WTC11 (cell line): Measurements from ENCODE around the gene ADPRS. TPM values are rescaled to one million over a fixed set of nuclear protein-coding genes. Genes with fewer than 3 reads are reported as not detected.

ENCODE experiments used
- ATAC-seq: fragments of 200-7000 bp; cut with Tn5 transposase; 2 replicates; pipeline ENCODE4 v1.10.0; 2021; ENCODE audit warnings: mild to moderate bottlenecking, moderate library complexity
- CTCF ChIA-PET: fragments of 300-600 bp; sonication (Branson Sonifier 250); formaldehyde crosslinking; loops from one replicate; lab custom pipeline; 2021; ENCODE audit warnings: antibody characterized with exemption; lab: Charles Lee
- POLR2A ChIA-PET: fragments of 350-600 bp; sonication (Branson Sonifier 250); formaldehyde crosslinking; loops from one replicate; lab custom pipeline; 2021; ENCODE audit warnings: antibody characterized with exemption; lab: Charles Lee
- DNase-seq: peaks from one replicate; pipeline ENCODE4 v3.0.0; 2021; ENCODE audit warnings: low spot score
- H3K27ac Mint-ChIP-seq: 2 replicates; pipeline ENCODE4 v1.8.0; 2021; ENCODE audit warnings: mixed read lengths
- H3K27me3 Mint-ChIP-seq: 2 replicates; pipeline ENCODE4 v1.8.0; 2021; ENCODE audit warnings: low read depth, mild to moderate bottlenecking, moderate library complexity, mixed read lengths
- H3K36me3 Mint-ChIP-seq: 2 replicates; pipeline ENCODE4 v1.8.0; 2021; ENCODE audit warnings: mixed read lengths
- H3K4me1 Mint-ChIP-seq: 2 replicates; pipeline ENCODE4 v1.8.0; 2022; ENCODE audit warnings: mixed read lengths
- H3K4me3 Mint-ChIP-seq: 2 replicates; pipeline ENCODE4 v1.8.0; 2021; ENCODE audit warnings: mild to moderate bottlenecking, moderate library complexity, mixed read lengths
- H3K9me3 Mint-ChIP-seq: 2 replicates; pipeline ENCODE4 v1.8.0; 2021; ENCODE audit warnings: mixed read lengths
- ATF1 ChIP-seq: sonication (generic); formaldehyde crosslinking; IDR thresholded peaks from 2 replicates; pipeline ENCODE4 v1.8.1; 2023; ENCODE audit warnings: mild to moderate bottlenecking, moderate library complexity, missing genetic modification reagents
- ELF4 ChIP-seq: sonication (generic); formaldehyde crosslinking; IDR thresholded peaks from 2 replicates; pipeline ENCODE4 v1.8.1; 2022; ENCODE audit warnings: low read depth, mild to moderate bottlenecking, moderate library complexity, missing genetic modification reagents
- GABPB1 ChIP-seq: sonication (generic); formaldehyde crosslinking; IDR thresholded peaks from 2 replicates; pipeline ENCODE4 v1.8.1; 2023; ENCODE audit warnings: mild to moderate bottlenecking, missing genetic modification reagents
- GRHL2 ChIP-seq: fragments of 250-450 bp; sonication (Bioruptor Pico); IDR thresholded peaks from 2 replicates; pipeline ENCODE4 v1.8.0; 2022; ENCODE audit warnings: mild to moderate bottlenecking, moderate library complexity; ENCODE audit not compliant: insufficient replicate concordance, severe bottlenecking
- IRF2 ChIP-seq: sonication (generic); formaldehyde crosslinking; IDR thresholded peaks from 2 replicates; pipeline ENCODE4 v1.8.0; 2022; ENCODE audit warnings: low read depth, missing genetic modification reagents, borderline replicate concordance
- JUN ChIP-seq: sonication (generic); formaldehyde crosslinking; IDR thresholded peaks from 2 replicates; pipeline ENCODE4 v1.8.0; 2023; ENCODE audit warnings: mild to moderate bottlenecking, missing genetic modification reagents
- KAT7 ChIP-seq: sonication (generic); formaldehyde crosslinking; IDR thresholded peaks from 2 replicates; pipeline ENCODE4 v1.8.1; 2023; ENCODE audit warnings: missing genetic modification reagents, mild to moderate bottlenecking, borderline replicate concordance
- NFATC4 ChIP-seq: fragments of 250-450 bp; sonication (Bioruptor Pico); IDR thresholded peaks from 2 replicates; pipeline ENCODE4 v1.9.0; 2021; ENCODE audit warnings: mild to moderate bottlenecking
- NFE2L1 ChIP-seq: sonication (generic); formaldehyde crosslinking; IDR thresholded peaks from 2 replicates; pipeline ENCODE4 v1.8.1; 2023; ENCODE audit warnings: missing genetic modification reagents
- NFYB ChIP-seq: sonication (generic); formaldehyde crosslinking; conservative IDR thresholded peaks from 2 replicates; pipeline ENCODE4 v1.8.0; 2022; ENCODE audit warnings: low read depth, missing genetic modification reagents
- NR3C1 ChIP-seq: sonication (generic); formaldehyde crosslinking; conservative IDR thresholded peaks from 2 replicates; pipeline ENCODE4 v1.8.1; 2023; ENCODE audit warnings: low read depth, mild to moderate bottlenecking, missing genetic modification reagents
- OVOL2 ChIP-seq: fragments of 250-450 bp; sonication (Bioruptor Pico); IDR thresholded peaks from 2 replicates; pipeline ENCODE4 v1.9.0; 2021; ENCODE audit warnings: mild to moderate bottlenecking, borderline replicate concordance
- PRRX2 ChIP-seq: fragments of 250-450 bp; sonication (Bioruptor Pico); IDR thresholded peaks from 2 replicates; pipeline ENCODE4 v1.8.0; 2021; ENCODE audit warnings: mild to moderate bottlenecking
- SP1 ChIP-seq: sonication (generic); formaldehyde crosslinking; conservative IDR thresholded peaks from 2 replicates; pipeline ENCODE4 v1.8.1; 2022; ENCODE audit warnings: missing genetic modification reagents
- ZNF121 ChIP-seq: sonication (generic); formaldehyde crosslinking; IDR thresholded peaks from 2 replicates; pipeline ENCODE4 v1.8.0; 2023; ENCODE audit warnings: missing genetic modification reagents
- ZNF263 ChIP-seq: sonication (generic); formaldehyde crosslinking; IDR thresholded peaks from 2 replicates; pipeline ENCODE4 v1.8.1; 2022; ENCODE audit warnings: low read depth, mild to moderate bottlenecking, moderate library complexity, missing genetic modification reagents
- ZNF396 ChIP-seq: fragments of 250-450 bp; sonication (Bioruptor Pico); IDR thresholded peaks from 2 replicates; pipeline ENCODE4 v1.8.0; 2021; ENCODE audit warnings: mild to moderate bottlenecking, moderate library complexity, borderline replicate concordance
- ZNF423 ChIP-seq: fragments of 250-450 bp; sonication (Bioruptor Pico); IDR thresholded peaks from 2 replicates; pipeline ENCODE4 v2.1.2; 2022; ENCODE audit warnings: mild to moderate bottlenecking, moderate library complexity
- total RNA-seq: library from RNA; stranded (reverse); gene quantifications from 3 replicates; pipeline ENCODE4 v1.2.3, GENCODE V29; 2021
- TF ChIP-seq, protein P1 (sequence below): fragments of 250-450 bp; sonication (Bioruptor Pico); IDR thresholded peaks from 2 replicates; pipeline ENCODE4 v2.1.2; 2022; ENCODE audit warnings: mild to moderate bottlenecking, moderate library complexity
- TF ChIP-seq, protein P2 (sequence below): sonication (generic); formaldehyde crosslinking; conservative IDR thresholded peaks from 2 replicates; pipeline ENCODE4 v1.8.1; 2022; ENCODE audit warnings: mild to moderate bottlenecking, missing genetic modification reagents
- TF ChIP-seq, protein P3 (sequence below): sonication (generic); formaldehyde crosslinking; IDR thresholded peaks from 2 replicates; pipeline ENCODE4 v1.8.1; 2022; ENCODE audit warnings: mild to moderate bottlenecking, missing genetic modification reagents, moderate library complexity, borderline replicate concordance
- TF ChIP-seq, protein P4 (sequence below): sonication (generic); formaldehyde crosslinking; IDR thresholded peaks from 2 replicates; pipeline ENCODE4 v1.8.1; 2023; ENCODE audit warnings: mild to moderate bottlenecking, missing genetic modification reagents, moderate library complexity
- TF ChIP-seq, protein P5 (sequence below): fragments of 250-450 bp; sonication (Bioruptor Pico); IDR thresholded peaks from 2 replicates; pipeline ENCODE4 v1.9.0; 2021; ENCODE audit warnings: mild to moderate bottlenecking
- TF ChIP-seq, protein P6 (sequence below): fragments of 250-450 bp; sonication (Bioruptor Pico); IDR thresholded peaks from 2 replicates; pipeline ENCODE4 v1.9.0; 2021; ENCODE audit warnings: moderate library complexity, mild to moderate bottlenecking, inconsistent platforms, borderline replicate concordance
- TF ChIP-seq, protein P7 (sequence below): sonication (generic); formaldehyde crosslinking; IDR thresholded peaks from 2 replicates; pipeline ENCODE4 v1.8.0; 2022; ENCODE audit warnings: mild to moderate bottlenecking, missing genetic modification reagents
- TF ChIP-seq, protein P8 (sequence below): fragments of 250-450 bp; sonication (Bioruptor Pico); IDR thresholded peaks from 2 replicates; pipeline ENCODE4 v1.8.0; 2021; ENCODE audit warnings: mild to moderate bottlenecking

ADPRS gene
- total RNA-seq, 1 experiment from 2014 or later = 32.7 TPM

DNA sequence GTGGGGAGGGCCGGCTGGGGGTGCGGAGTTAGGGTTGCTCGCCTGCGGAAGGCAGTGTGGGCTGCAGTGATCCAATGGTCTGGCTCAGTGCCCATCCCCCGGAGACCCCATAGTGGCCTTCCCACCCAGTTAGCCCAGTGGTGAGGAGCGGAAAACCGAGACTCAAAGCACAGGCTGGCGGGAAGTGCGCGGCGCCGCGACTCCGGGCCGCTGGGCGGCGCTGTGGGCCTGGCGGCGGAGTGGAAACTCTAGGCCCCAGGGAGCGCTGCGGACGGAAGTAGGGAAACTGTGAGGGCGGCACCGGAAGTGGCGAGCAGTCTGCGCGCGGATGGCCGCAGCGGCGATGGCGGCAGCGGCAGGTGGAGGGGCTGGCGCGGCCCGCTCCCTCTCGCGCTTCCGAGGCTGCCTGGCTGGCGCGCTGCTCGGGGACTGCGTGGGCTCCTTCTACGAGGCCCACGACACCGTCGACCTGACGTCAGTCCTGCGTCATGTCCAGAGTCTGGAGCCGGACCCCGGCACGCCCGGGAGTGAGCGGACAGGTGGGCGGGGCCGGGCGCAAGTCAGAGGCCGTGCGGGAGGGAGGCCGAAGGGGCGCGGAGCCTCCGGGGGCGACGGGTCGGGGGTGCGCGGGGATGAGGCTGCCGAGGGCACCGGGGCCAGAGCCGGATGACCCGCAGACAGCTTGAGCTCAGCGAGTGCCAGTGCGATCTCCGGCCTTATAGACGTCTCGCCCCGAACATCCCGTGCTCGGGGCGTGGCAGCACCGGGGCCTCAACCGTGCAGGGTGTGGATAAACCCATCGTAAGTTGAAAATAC is at the start of gene ADPRS (continued):
- TF ChIP-seq NFE2L1 (CRISPR knock-in tag) (peak; percentile 85; the same call in 1 of the 2 replicates), GABPB1 (peak; percentile 94), PRRX2 (CRISPR knock-in tag) (no peak; the same call in 1 of the 2 replicates), IRF2 (no peak), NFATC4 (no peak; the same call in 1 of the 2 replicates), JUN (CRISPR knock-in tag) (peak; percentile 57; the same call in 1 of the 2 replicates), NR3C1 (CRISPR knock-in tag) (no peak), GRHL2 (CRISPR knock-in tag) (no peak), ZNF396 (CRISPR knock-in tag) (no peak), ZNF423 (0 out of 2 replicates have a peak, but pooled peaks have one; percentile 12), ELF4 (CRISPR knock-in tag) (no peak)
- TF ChIP-seq, protein P1, sequence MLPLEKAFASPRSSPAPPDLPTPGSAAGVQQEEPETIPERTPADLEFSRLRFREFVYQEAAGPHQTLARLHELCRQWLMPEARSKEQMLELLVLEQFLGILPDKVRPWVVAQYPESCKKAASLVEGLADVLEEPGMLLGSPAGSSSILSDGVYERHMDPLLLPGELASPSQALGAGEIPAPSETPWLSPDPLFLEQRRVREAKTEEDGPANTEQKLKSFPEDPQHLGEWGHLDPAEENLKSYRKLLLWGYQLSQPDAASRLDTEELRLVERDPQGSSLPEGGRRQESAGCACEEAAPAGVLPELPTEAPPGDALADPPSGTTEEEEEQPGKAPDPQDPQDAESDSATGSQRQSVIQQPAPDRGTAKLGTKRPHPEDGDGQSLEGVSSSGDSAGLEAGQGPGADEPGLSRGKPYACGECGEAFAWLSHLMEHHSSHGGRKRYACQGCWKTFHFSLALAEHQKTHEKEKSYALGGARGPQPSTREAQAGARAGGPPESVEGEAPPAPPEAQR (CRISPR knock-in tag) = no peak
- TF ChIP-seq, protein P2, sequence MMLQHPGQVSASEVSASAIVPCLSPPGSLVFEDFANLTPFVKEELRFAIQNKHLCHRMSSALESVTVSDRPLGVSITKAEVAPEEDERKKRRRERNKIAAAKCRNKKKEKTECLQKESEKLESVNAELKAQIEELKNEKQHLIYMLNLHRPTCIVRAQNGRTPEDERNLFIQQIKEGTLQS (CRISPR knock-in tag) = no peak
- TF ChIP-seq, protein P3, sequence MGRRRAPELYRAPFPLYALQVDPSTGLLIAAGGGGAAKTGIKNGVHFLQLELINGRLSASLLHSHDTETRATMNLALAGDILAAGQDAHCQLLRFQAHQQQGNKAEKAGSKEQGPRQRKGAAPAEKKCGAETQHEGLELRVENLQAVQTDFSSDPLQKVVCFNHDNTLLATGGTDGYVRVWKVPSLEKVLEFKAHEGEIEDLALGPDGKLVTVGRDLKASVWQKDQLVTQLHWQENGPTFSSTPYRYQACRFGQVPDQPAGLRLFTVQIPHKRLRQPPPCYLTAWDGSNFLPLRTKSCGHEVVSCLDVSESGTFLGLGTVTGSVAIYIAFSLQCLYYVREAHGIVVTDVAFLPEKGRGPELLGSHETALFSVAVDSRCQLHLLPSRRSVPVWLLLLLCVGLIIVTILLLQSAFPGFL (CRISPR knock-in tag) = peak; percentile 87
- TF ChIP-seq, protein P4, sequence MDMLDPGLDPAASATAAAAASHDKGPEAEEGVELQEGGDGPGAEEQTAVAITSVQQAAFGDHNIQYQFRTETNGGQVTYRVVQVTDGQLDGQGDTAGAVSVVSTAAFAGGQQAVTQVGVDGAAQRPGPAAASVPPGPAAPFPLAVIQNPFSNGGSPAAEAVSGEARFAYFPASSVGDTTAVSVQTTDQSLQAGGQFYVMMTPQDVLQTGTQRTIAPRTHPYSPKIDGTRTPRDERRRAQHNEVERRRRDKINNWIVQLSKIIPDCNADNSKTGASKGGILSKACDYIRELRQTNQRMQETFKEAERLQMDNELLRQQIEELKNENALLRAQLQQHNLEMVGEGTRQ = peak; percentile 57
- TF ChIP-seq, protein P5, sequence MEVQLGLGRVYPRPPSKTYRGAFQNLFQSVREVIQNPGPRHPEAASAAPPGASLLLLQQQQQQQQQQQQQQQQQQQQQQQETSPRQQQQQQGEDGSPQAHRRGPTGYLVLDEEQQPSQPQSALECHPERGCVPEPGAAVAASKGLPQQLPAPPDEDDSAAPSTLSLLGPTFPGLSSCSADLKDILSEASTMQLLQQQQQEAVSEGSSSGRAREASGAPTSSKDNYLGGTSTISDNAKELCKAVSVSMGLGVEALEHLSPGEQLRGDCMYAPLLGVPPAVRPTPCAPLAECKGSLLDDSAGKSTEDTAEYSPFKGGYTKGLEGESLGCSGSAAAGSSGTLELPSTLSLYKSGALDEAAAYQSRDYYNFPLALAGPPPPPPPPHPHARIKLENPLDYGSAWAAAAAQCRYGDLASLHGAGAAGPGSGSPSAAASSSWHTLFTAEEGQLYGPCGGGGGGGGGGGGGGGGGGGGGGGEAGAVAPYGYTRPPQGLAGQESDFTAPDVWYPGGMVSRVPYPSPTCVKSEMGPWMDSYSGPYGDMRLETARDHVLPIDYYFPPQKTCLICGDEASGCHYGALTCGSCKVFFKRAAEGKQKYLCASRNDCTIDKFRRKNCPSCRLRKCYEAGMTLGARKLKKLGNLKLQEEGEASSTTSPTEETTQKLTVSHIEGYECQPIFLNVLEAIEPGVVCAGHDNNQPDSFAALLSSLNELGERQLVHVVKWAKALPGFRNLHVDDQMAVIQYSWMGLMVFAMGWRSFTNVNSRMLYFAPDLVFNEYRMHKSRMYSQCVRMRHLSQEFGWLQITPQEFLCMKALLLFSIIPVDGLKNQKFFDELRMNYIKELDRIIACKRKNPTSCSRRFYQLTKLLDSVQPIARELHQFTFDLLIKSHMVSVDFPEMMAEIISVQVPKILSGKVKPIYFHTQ (CRISPR knock-in tag) = no peak
- TF ChIP-seq, protein P6, sequence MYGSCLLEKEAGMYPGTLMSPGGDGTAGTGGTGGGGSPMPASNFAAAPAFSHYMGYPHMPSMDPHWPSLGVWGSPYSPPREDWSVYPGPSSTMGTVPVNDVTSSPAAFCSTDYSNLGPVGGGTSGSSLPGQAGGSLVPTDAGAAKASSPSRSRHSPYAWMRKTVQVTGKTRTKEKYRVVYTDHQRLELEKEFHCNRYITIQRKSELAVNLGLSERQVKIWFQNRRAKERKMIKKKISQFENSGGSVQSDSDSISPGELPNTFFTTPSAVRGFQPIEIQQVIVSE (CRISPR knock-in tag) = no peak
- TF ChIP-seq, protein P7, sequence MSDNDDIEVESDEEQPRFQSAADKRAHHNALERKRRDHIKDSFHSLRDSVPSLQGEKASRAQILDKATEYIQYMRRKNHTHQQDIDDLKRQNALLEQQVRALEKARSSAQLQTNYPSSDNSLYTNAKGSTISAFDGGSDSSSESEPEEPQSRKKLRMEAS = peak; percentile 90

DNA sequence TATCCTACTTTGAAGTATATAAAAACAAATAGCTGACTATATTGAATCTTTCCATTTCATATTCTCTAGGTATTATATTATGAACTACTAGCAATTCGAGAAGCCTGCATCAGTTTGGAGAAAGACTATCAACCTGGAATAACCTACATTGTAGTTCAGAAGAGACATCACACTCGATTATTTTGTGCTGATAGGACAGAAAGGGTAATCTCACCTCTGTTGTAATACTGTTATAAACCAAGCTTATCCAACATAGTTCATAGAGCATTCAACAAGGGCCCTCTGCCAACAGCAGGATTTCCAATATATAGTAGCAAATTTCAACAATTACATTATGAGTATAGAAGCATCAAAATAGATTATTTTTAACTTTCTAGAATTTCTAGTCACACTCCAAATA is 48.5 kb upstream of the ADPRS start:
- CTCF ChIA-PET = no interaction called here
- no peak for ATAC-seq
- no peaks in the 10 kb centered on the region for H3K27me3 Mint-ChIP-seq
- no peaks in the 10 kb centered on the region for H3K4me1 Mint-ChIP-seq
- peaks cover 30% of the 10 kb centered on the region for H3K36me3 Mint-ChIP-seq
- no peak overlapping the region for H3K27ac Mint-ChIP-seq
- POLR2A ChIA-PET = no interaction called here
- DNase-seq = no peak
- no peak overlapping the region for H3K4me3 Mint-ChIP-seq
- 0 out of 2 replicates have a peak, but pooled peaks cover 3% of the 10 kb centered on the region for H3K9me3 Mint-ChIP-seq
- TF ChIP-seq OVOL2 (no peak), ZNF263 (CRISPR knock-in tag) (no peak), KAT7 (no peak), SP1 (CRISPR knock-in tag) (no peak), ATF1 (CRISPR knock-in tag) (no peak), NFYB (CRISPR knock-in tag) (no peak), ZNF121 (CRISPR knock-in tag) (no peak)
- TF ChIP-seq, protein P8, sequence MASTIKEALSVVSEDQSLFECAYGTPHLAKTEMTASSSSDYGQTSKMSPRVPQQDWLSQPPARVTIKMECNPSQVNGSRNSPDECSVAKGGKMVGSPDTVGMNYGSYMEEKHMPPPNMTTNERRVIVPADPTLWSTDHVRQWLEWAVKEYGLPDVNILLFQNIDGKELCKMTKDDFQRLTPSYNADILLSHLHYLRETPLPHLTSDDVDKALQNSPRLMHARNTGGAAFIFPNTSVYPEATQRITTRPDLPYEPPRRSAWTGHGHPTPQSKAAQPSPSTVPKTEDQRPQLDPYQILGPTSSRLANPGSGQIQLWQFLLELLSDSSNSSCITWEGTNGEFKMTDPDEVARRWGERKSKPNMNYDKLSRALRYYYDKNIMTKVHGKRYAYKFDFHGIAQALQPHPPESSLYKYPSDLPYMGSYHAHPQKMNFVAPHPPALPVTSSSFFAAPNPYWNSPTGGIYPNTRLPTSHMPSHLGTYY (CRISPR knock-in tag) = no peak
- TF ChIP-seq, protein P1 (CRISPR knock-in tag) = no peak
